ENCODE data around the gene FAM98C.
"Not testable (repeated sequence)": the region's sequence is repeated elsewhere in the genome, so short reads cannot be mapped to it uniquely, and the experiment has no call there.

The FAM98C gene

GRCh38 chr19:38400361-38400760 lies 2.5 kb upstream of the FAM98C start:
- DNase-seq: no peak

- DNase-seq: no peak
Observed at GRCh38 chr19:38401148-38401547, 1.7 kb upstream of the FAM98C start.

- DNase-seq: no peak
Observed at GRCh38 chr19:38402623-38402966, 298 bp upstream of the FAM98C start.

GRCh38 chr19:38404858-38405257 lies 2.0 kb downstream of the FAM98C start:
- DNase-seq: no peak

GRCh38 chr19:38405276-38405675 lies 2.4 kb downstream of the FAM98C start:
- no peak for DNase-seq

- DNase-seq: peak; percentile 75
Observed at GRCh38 chr19:38409631-38410133, 6.8 kb downstream of the FAM98C start.

- not testable (repeated sequence) for DNase-seq
Observed at GRCh38 chr19:38410407-38410806, 7.5 kb downstream of the FAM98C start.

- DNase-seq: no peak
Observed at GRCh38 chr19:38411041-38411712, 8.3 kb downstream of the FAM98C start.

GRCh38 chr19:38411898-38412297 lies 9.0 kb downstream of the FAM98C start:
- not testable (repeated sequence) for DNase-seq

- no peak for DNase-seq
Observed at GRCh38 chr19:38412491-38412890, 9.6 kb downstream of the FAM98C start.

- no peak for DNase-seq
Observed at GRCh38 chr19:38412961-38413360, 10.1 kb downstream of the FAM98C start.

- no peak for DNase-seq
Observed at GRCh38 chr19:38413416-38413815, 10.5 kb downstream of the FAM98C start.

- DNase-seq: no peak
Observed at GRCh38 chr19:38417146-38417543, 14.3 kb downstream of the FAM98C start.

- DNase-seq: peak; percentile 49
Observed at GRCh38 chr19:38417544-38418506, 14.9 kb downstream of the FAM98C start.

- no peak for DNase-seq
Observed at GRCh38 chr19:38420935-38421334, 18.0 kb downstream of the FAM98C start.

- no peak for DNase-seq
Observed at GRCh38 chr19:38421856-38422255, 19.0 kb downstream of the FAM98C start.

- DNase-seq: no peak
Observed at GRCh38 chr19:38422438-38422837, 19.5 kb downstream of the FAM98C start.

GRCh38 chr19:38424272-38424671 lies 21.4 kb downstream of the FAM98C start:
- DNase-seq: no peak

- no peak for DNase-seq
Observed at GRCh38 chr19:38425222-38425809, 22.4 kb downstream of the FAM98C start.

GRCh38 chr19:38425810-38426466 lies 23.0 kb downstream of the FAM98C start, which contains the start of gene RASGRP4:
Gene RASGRP4 (minus strand): TSS chr19:38426219. CDS start chr19:38426091, 128 bp downstream.
- no peak for DNase-seq

GRCh38 chr19:38427035-38427677 lies 24.3 kb downstream of the FAM98C start:
- DNase-seq: not testable (repeated sequence)

- no peak for DNase-seq
Observed at GRCh38 chr19:38429055-38429810, 26.3 kb downstream of the FAM98C start.
